Pancreas (tissue), 10 donors: ENCODE measurements around the gene CELF2. TPM values are rescaled to one million over a fixed set of nuclear protein-coding genes. Genes with fewer than 3 reads are reported as not detected.
A peak's percentile ranks its signal among the peaks of the same experiment; 100 is the strongest.

Experiments
- ATAC-seq, 4 donors: fragments of 200-7000 bp; cut with Tn5 transposase; one replicate each; pipeline versions ENCODE4 v1.8.0 to v1.9.1; 2020; ENCODE audit warnings: mild to moderate bottlenecking in 4 of 4, moderate library complexity in 4 of 4
- DNase-seq, 6 donors: peaks; one replicate each; pipeline ENCODE4 v3.0.0-alpha.2; 2020
- FAIRE-seq: peaks from 2 replicates; lab custom pipeline; 2012; peaks lifted over from hg19 to GRCh38; lab: Jason Lieb, UNC
- H3K27ac ChIP-seq, 4 donors: fragments of 200-600 bp; sonication (generic); 1 replicate in 3 of 4; 2 replicates in 1 of 4; pipeline versions ENCODE4 v1.5.0 to v1.8.0; 2020
- H3K27me3 ChIP-seq, 4 donors: fragments of 200-600 bp; one replicate each; pipeline ENCODE4 v1.8.0; 2021
- H3K36me3 ChIP-seq, 3 donors: fragments of 200-600 bp; sonication (generic) in 1 of 3; one replicate each; pipeline versions ENCODE4 v1.5.0 to v1.8.0; 2020 to 2021
- H3K4me1 ChIP-seq, 3 donors: fragments of 200-600 bp; one replicate each; pipeline ENCODE4 v1.8.0; 2021
- H3K4me3 ChIP-seq, 4 donors: fragments of 200-600 bp; sonication (generic) in 2 of 4; one replicate each; pipeline versions ENCODE4 v1.5.0 to v1.8.0; 2020 to 2021
- H3K9me3 ChIP-seq, 4 donors: fragments of 200-600 bp; one replicate each; pipeline ENCODE4 v1.8.0; 2021
- CTCF ChIP-seq, 4 donors: fragments of 200-600 bp; sonication (generic) in 3 of 4; IDR thresholded peaks; one replicate each; pipeline versions ENCODE4 v1.5.0 to v1.8.0; 2021; ENCODE audit warnings: antibody characterized with exemption in 4 of 4
- WGBS, 2 donors: extraction: QIAGEN DNeasy Blood & Tissue Kit; methylation state at CpG; one replicate each; pipeline ENCODE4 v1.1.7; 2013; 5-methylcytosine and 5-hydroxymethylcytosine counted together
- intact Hi-C, 3 donors: fragments of 100-400 bp; cut with DNase I; formaldehyde crosslinking; loops; one replicate each; pipeline versions ENCODE4 v1.11.1 to v1.14.2; 2022
- polyA plus RNA-seq, 2 donors: library from polyadenylated mRNA; stranded (reverse); fragments of 200-250 nt; gene quantifications; one replicate each; pipeline ENCODE4 v1.2.3, GENCODE V29; 2013
- total RNA-seq, 6 donors: library from RNA; stranded (reverse); fragmentation: NEBNext Ultra II Directional in 4 of 6; extraction: Animal tissue kit (Norgen Biotek cat#: 25700) in 4 of 6; gene quantifications; one replicate each; pipeline versions ENCODE4 v1.2.1 to v1.2.4, GENCODE V29; 2021 to 2023
- donor health status: healthy with polysubstance abuse.
- donor health status: DM: no; HTN: no; CAD: no; lungs with moderate emphysema.
- donor health status: DM: no; HTN: no; CAD: no.
- donor health status: control.
- donor health status: control.
- donor health status: Bipolar disorder and iron deficiency.
- donor health status: DM: yes; HTN: yes; CAD: no.
- donor health status: DM: no; HTN: no; CAD: no.
- donor health status: DM: no; HTN: no; CAD: no.
- donor health status: DM: yes; HTN: yes; CAD: no.

The CELF2 gene
- total and polyA plus RNA-seq, 8 donors, result 1.2 to 11.7 (median 2.2) TPM

DNA sequence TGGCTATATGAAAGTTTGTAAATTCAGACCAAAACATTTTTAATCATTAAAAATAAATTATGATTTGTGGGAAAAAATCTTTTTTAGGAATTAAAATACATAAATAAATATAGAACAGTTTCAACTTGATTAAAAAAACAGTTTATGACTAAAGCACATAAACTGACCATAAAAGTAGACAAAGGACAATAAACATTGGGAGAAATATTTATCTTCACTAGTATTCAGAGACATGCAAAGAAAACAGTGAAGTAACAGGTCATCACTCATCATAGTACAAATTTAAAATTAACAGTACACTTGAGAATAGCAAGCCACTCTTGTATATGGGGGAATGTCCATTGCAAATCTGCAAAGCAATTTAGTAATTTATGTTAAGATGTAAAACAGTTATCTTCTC, 28.0 kb upstream of the CELF2 start:
- no peak for ATAC-seq
- no peak for TF ChIP-seq CTCF (IDR thresholded peaks at IDR 0.05)
- FAIRE-seq, result peak; percentile 78
- H3K27me3 ChIP-seq, result peaks cover 0 to 13% (median 0%) of the 10 kb centered on the region in 4 donors
- H3K4me1 ChIP-seq, result no peaks in the 10 kb centered on the region
- no peak overlapping the region for H3K4me3 ChIP-seq
- DNase-seq, result no peak
- intact Hi-C loops, result no loop called here
- no peak overlapping the region for H3K27ac ChIP-seq
- no peaks in the 10 kb centered on the region for H3K36me3 ChIP-seq
- H3K9me3 ChIP-seq, result no peaks in the 10 kb centered on the region

- peaks cover 0 to 13% (median 0%) of the 10 kb centered on the region in 4 donors for H3K27me3 ChIP-seq
- ATAC-seq (no peak), FAIRE-seq (no peak), DNase-seq (no peak)
- intact Hi-C loops, result no loop called here
- 54 to 64% methylated on average over 2 of the region's 2 CpGs for WGBS, 2 donors
- H3K4me3 ChIP-seq, result no peak overlapping the region
- no peak for TF ChIP-seq CTCF (IDR thresholded peaks at IDR 0.05)
- H3K36me3 ChIP-seq, result no peaks in the 10 kb centered on the region
- H3K4me1 ChIP-seq, result no peaks in the 10 kb centered on the region
- H3K9me3 ChIP-seq, result no peaks in the 10 kb centered on the region
- no peak overlapping the region for H3K27ac ChIP-seq
Observed at GRCh38 chr10:10991144-10991543, 26.5 kb upstream of the CELF2 start.

GRCh38 chr10:10992072-10992471, 25.6 kb upstream of the CELF2 start:
- DNase-seq (peak in 2 of 6 donors; percentile 22), FAIRE-seq (no peak), ATAC-seq (peak in 2 of 4 donors; percentile 64 to 84)
- Histone ChIP-seq H3K4me1 (no peaks in the 10 kb centered on the region), H3K36me3 (no peaks in the 10 kb centered on the region), H3K4me3 (no peak overlapping the region), H3K9me3 (no peaks in the 10 kb centered on the region), H3K27ac (no peak overlapping the region), H3K27me3 (peaks cover 0 to 13% (median 0%) of the 10 kb centered on the region in 4 donors)
- TF ChIP-seq CTCF (IDR thresholded peaks at IDR 0.05), result no peak
- 34 to 35% methylated on average over 2 of the region's 2 CpGs for WGBS, 2 donors
- intact Hi-C loops, result no loop called here

GRCh38 chr10:10992961-10993714, 24.5 kb upstream of the CELF2 start:
- no peak for ATAC-seq
- WGBS, 2 donors, result 61 to 64% methylated on average over 3 of the region's 3 CpGs
- intact Hi-C loops, result no loop called here

More at GRCh38 chr10:10992961-10993714, 24.5 kb upstream of the CELF2 start:
- no peak overlapping the region for H3K27ac ChIP-seq
- FAIRE-seq, result no peak
- H3K4me3 ChIP-seq, result no peak overlapping the region
- peaks cover 0 to 4% (median 0%) of the 10 kb centered on the region in 4 donors for H3K27me3 ChIP-seq
- no peaks in the 10 kb centered on the region for H3K4me1 ChIP-seq
- no peak for TF ChIP-seq CTCF (IDR thresholded peaks at IDR 0.05)
- DNase-seq, result no peak
- H3K36me3 ChIP-seq, result no peaks in the 10 kb centered on the region
- H3K9me3 ChIP-seq, result no peaks in the 10 kb centered on the region
